Natural killer cell (primary cell): Measurements from ENCODE around the gene NUF2. TPM values are rescaled to one million over a fixed set of nuclear protein-coding genes. Genes with fewer than 3 reads are reported as not detected.
A peak's percentile ranks its signal among the peaks of the same experiment; 100 is the strongest.
"Not testable (repeated sequence)": the region's sequence is repeated elsewhere in the genome, so short reads cannot be mapped to it uniquely, and the experiment has no call there.

Source experiments
- ATAC-seq, 3 donors: fragments of 150-1000 bp in 2 of 3; fragments of 200-7000 bp in 1 of 3; cut with Tn5 transposase; 1 replicate in 1 of 3; 2 replicates in 2 of 3; pipeline ENCODE4 v1.10.0; 2021; ENCODE audit warnings: mild to moderate bottlenecking in 2 of 3, moderate library complexity in 2 of 3
- DNase-seq, 2 donors: peaks; one replicate each; pipeline versions ENCODE4 v3.0.0 to v3.0.0-alpha.2; 2013 to 2021; ENCODE audit warnings: mixed read lengths in 1 of 2
- H3K27ac ChIP-seq: one replicate; pipeline ENCODE4 v1.5.1; 2013; ENCODE audit warnings: mild to moderate bottlenecking, low read length
- H3K27me3 ChIP-seq: one replicate; pipeline ENCODE4 v1.6.1; 2013; ENCODE audit warnings: low read length; ENCODE audit not compliant: control insufficient read depth, insufficient read depth
- H3K36me3 ChIP-seq: one replicate; pipeline ENCODE4 v1.6.1; 2013; ENCODE audit warnings: low read length; ENCODE audit not compliant: control insufficient read depth, insufficient read depth
- H3K4me1 ChIP-seq: one replicate; pipeline ENCODE4 v1.6.1; 2013; ENCODE audit warnings: low read length; ENCODE audit not compliant: control insufficient read depth, insufficient read depth
- H3K4me3 ChIP-seq: one replicate; pipeline ENCODE4 v1.5.1; 2013; ENCODE audit warnings: low read length
- H3K9me3 ChIP-seq: one replicate; pipeline ENCODE4 v1.6.1; 2013; ENCODE audit warnings: low read length; ENCODE audit not compliant: control insufficient read depth, insufficient read depth
- H3K27ac Mint-ChIP-seq, 2 donors: one replicate each; pipeline ENCODE4 v1.8.0; 2022; ENCODE audit warnings: mild to moderate bottlenecking in 2 of 2, mixed read lengths in 2 of 2, moderate library complexity in 1 of 2
- H3K27me3 Mint-ChIP-seq, 2 donors: one replicate each; pipeline ENCODE4 v1.8.0; 2022; ENCODE audit warnings: low read depth in 2 of 2, mixed read lengths in 2 of 2
- H3K36me3 Mint-ChIP-seq: one replicate; pipeline ENCODE4 v1.8.0; 2022; ENCODE audit warnings: mixed read lengths
- H3K4me1 Mint-ChIP-seq, 2 donors: one replicate each; pipeline ENCODE4 v1.8.0; 2022; ENCODE audit warnings: mixed read lengths in 2 of 2
- H3K4me3 Mint-ChIP-seq: one replicate; pipeline ENCODE4 v1.8.0; 2022; ENCODE audit warnings: mild to moderate bottlenecking, moderate library complexity, mixed read lengths
- H3K9me3 Mint-ChIP-seq, 2 donors: one replicate each; pipeline ENCODE4 v1.8.0; 2022; ENCODE audit warnings: mixed read lengths in 2 of 2
- CTCF ChIP-seq: fragments of 200-600 bp; IDR thresholded peaks from one replicate; pipeline ENCODE4 v1.8.0; 2022; ENCODE audit warnings: antibody characterized with exemption
- WGBS: methylation state at CpG from one replicate; pipeline ENCODE4 v1.1.7; 2013; ENCODE audit warnings: missing lambda C conversion rate; ENCODE audit not compliant: insufficient coverage; 5-methylcytosine and 5-hydroxymethylcytosine counted together
- intact Hi-C: fragments of 100-400 bp; cut with micrococcal nuclease; formaldehyde crosslinking; loops from one replicate; pipeline ENCODE4 v1.14.2; 2022
- total RNA-seq, 4 donors: library from RNA; stranded (reverse); fragments of 120-200 nt in 1 of 4; gene quantifications; one replicate each; pipeline versions ENCODE4 v1.2.3 to v1.2.4, GENCODE V29; 2013 to 2022

NUF2 gene
- total RNA-seq, 3 donors from 2014 or later (not counting 1 experiment from before 2014, with no cell fraction given), result 2.5 to 5.6 (median 2.7) TPM

DNA sequence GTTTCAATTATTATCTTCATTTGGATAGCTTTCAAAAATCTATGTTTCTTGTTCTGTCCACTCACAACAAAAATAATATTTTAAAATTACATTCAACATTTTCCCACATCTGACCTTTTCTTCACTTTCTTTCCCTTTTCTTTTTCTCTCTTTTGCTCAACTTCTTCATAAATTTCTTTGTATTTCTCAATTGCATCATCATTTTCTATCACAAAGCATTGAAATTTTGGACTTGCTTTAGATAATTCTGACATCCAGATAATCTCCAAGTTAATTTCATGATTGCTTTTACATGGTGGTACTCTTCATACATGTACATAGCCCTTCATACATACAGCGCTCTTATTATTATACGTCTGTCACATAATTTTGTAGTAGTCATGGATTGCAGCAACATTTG, 30.2 kb downstream of the NUF2 start:
- Histone ChIP-seq H3K27me3 (no peaks in the 10 kb centered on the region), H3K9me3 (no peaks in the 10 kb centered on the region), H3K4me1 (no peaks in the 10 kb centered on the region), H3K4me3 (no peak overlapping the region), H3K27ac (no peak overlapping the region), H3K36me3 (no peaks in the 10 kb centered on the region)
- no peak for TF ChIP-seq CTCF
- DNase-seq (no peak), ATAC-seq (no peak)
- WGBS, result 100% methylated on average over 2 of the region's 2 CpGs
- Mint-ChIP-seq H3K9me3 (no peaks in the 10 kb centered on the region), H3K27ac (no peak overlapping the region), H3K27me3 (no peaks in the 10 kb centered on the region), H3K4me3 (no peak overlapping the region), H3K4me1 (no peaks in the 10 kb centered on the region), H3K36me3 (no peaks in the 10 kb centered on the region)
- intact Hi-C loops, result no loop called here

DNA sequence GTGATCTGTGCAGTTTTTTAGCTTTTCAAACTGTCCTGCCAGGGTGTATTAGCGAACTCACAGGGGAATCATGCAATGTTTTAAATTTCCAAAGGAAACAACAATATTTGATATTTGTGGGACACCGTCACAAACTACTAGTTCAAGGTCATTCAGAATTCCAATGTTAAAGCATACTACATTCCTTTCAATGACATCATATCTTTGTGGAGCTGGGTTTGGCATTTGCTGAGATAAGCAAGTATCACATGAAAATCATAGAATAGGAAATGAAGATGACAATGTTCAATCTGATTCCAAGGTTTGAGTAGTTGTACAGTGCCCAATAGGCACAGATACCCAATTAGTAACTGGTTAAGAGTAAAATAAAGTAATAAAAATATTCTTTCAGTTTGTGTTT, 35.6 kb downstream of the NUF2 start:
- H3K9me3 ChIP-seq, result no peaks in the 10 kb centered on the region
- no peak overlapping the region for H3K4me3 ChIP-seq
- DNase-seq (no peak), ATAC-seq (no peak)
- H3K27ac ChIP-seq, result no peak overlapping the region
- H3K27me3 Mint-ChIP-seq, result peaks cover 3 to 9% of the 10 kb centered on the region in 2 donors
- no peak for TF ChIP-seq CTCF
- H3K36me3 ChIP-seq, result no peaks in the 10 kb centered on the region
- no peaks in the 10 kb centered on the region for H3K4me1 ChIP-seq
- intact Hi-C loops, result no loop called here
- 88% methylated on average over 1 of the region's 2 CpGs for whole genome bisulfite sequencing
- no peaks in the 10 kb centered on the region for H3K9me3 Mint-ChIP-seq
- no peak overlapping the region for H3K4me3 Mint-ChIP-seq
- no peak overlapping the region for H3K27ac Mint-ChIP-seq
- H3K36me3 Mint-ChIP-seq, result no peaks in the 10 kb centered on the region
- peaks cover 7 to 8% of the 10 kb centered on the region in 2 donors for H3K4me1 Mint-ChIP-seq
- no peaks in the 10 kb centered on the region for H3K27me3 ChIP-seq

DNA sequence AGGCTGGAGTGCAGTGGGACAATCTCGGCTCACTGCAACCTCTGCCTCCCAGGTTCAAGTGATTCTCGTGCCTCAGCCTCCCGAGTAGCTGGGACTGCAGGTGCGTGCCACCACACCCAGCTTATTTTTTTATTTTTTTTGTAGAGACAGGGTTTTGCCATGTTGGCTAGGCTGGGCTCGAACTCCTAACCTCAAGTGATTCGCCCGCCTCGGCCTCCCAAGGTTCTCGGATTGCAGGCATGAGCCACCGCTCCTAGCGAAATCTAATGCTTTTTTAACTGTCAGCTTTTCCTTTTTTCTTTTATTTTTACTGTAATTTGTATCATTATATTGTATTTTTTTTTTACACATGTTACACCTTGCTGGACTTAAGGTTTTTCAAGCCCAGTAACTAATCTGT, 36.4 kb downstream of the NUF2 start:
- not testable (repeated sequence) for H3K4me1 ChIP-seq, H3K36me3 Mint-ChIP-seq, H3K9me3 ChIP-seq, H3K27ac Mint-ChIP-seq, H3K4me3 ChIP-seq, H3K4me3 Mint-ChIP-seq, H3K27ac ChIP-seq, DNase-seq, ATAC-seq, H3K27me3 ChIP-seq, H3K4me1 Mint-ChIP-seq, H3K36me3 ChIP-seq, H3K9me3 Mint-ChIP-seq
- 98% methylated on average over 10 of the region's 11 CpGs for WGBS
- H3K27me3 Mint-ChIP-seq, result peaks cover 3 to 17% of the 10 kb centered on the region in 2 donors
- intact Hi-C loops, result loop anchor here (2.0 kb wide), 1 partner anchor 1429 kb away; no protein-coding TSS in a partner anchor

DNA sequence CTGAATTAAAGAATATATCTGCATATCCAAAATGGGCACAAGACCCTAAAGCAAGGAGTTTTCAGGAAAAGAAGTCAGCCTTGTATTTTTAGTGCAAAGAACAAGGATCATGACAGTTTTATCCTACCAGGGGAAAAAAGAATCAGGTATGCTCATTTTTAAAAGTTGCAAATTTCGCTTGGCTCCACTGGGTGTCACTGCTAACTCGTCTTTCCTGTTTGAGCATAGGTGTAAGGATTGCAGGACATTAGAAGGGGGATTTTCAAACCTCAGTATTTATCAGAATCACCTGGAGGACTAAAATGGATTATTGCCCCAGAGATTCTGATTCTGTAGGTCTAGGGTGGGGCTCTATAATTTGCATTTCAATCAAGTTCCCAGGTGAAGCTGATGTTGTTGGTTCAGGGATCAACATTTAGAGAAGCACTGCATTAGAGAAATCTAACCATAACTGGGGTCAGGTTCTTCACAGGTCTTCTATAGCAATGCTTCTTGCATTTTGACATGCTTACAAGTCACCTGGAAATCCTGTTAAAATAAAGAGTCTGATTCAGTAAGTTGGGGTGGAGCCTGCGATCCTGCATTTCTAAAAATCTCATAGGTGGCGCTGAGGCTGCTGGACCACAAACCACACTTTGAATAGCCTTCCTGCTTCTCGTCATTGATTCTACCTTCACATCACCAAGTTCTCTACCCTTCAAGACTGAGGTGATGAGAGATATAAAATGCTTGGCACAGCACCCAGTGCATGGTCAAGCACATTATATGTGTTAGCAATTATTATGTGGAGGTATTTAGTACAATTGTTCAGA, 39.6 kb downstream of the NUF2 start:
- H3K4me3 Mint-ChIP-seq, result no peak overlapping the region
- peaks cover 7 to 8% of the 10 kb centered on the region in 2 donors for H3K4me1 Mint-ChIP-seq
- no peak overlapping the region for H3K27ac Mint-ChIP-seq
- no peak overlapping the region for H3K4me3 ChIP-seq
- H3K9me3 Mint-ChIP-seq, result no peaks in the 10 kb centered on the region
- peaks cover 3% of the 10 kb centered on the region for H3K27me3 ChIP-seq
- no peaks in the 10 kb centered on the region for H3K4me1 ChIP-seq
- ATAC-seq, result peak in 1 of 3 donors; percentile 32
- TF ChIP-seq CTCF, result no peak
- no peaks in the 10 kb centered on the region for H3K9me3 ChIP-seq
- peak in 1 of 2 donors; percentile 9 for DNase-seq
- H3K36me3 Mint-ChIP-seq, result no peaks in the 10 kb centered on the region
- WGBS, result 13% methylated on average over 4 of the region's 5 CpGs
- no peaks in the 10 kb centered on the region for H3K36me3 ChIP-seq
- no peak overlapping the region for H3K27ac ChIP-seq
- H3K27me3 Mint-ChIP-seq, result peaks cover 3 to 26% of the 10 kb centered on the region in 2 donors
- intact Hi-C loops, result no loop called here
